HCT116 (cell line): ENCODE measurements around the gene POPDC3. TPM values are rescaled to one million over a fixed set of nuclear protein-coding genes. Genes with fewer than 3 reads are reported as not detected.
A peak's percentile ranks its signal among the peaks of the same experiment; 100 is the strongest.

Experiments
- ATAC-seq: fragments of 200-7000 bp; cut with Tn5 transposase; 2 replicates; pipeline ENCODE4 v1.9.1; 2020; ENCODE audit warnings: mild to moderate bottlenecking, moderate library complexity
- Bru-seq: library from RNA; stranded (reverse); fragments of 400-500 nt; gene quantifications from one replicate; lab custom pipeline; 2021; lab: Mats Ljungman, UMichigan
- BruChase-seq, 2 experiments: library from RNA; stranded (reverse); fragments of 400-500 nt; gene quantifications; one replicate each; lab custom pipeline; 2021; lab: Mats Ljungman, UMichigan
- BruUV-seq: library from RNA; stranded (reverse); fragments of 400-500 nt; replicated peaks from 2 replicates; lab custom pipeline; 2021; lab: Mats Ljungman, UMichigan
- CTCF ChIA-PET: fragments of 300-600 bp; sonication (Branson Sonifier 250); formaldehyde crosslinking; loops from one replicate; lab custom pipeline; 2021; ENCODE audit warnings: antibody characterized with exemption; lab: Charles Lee
- POLR2A ChIA-PET: fragments of 300-600, 350-600 bp; sonication (Branson Sonifier 250); formaldehyde crosslinking; loops from one replicate; lab custom pipeline; 2021; ENCODE audit warnings: antibody characterized with exemption; lab: Charles Lee
- RAD21 ChIA-PET, 2 experiments: fragments of 300-600 bp; sonication (Branson Sonifier 250); formaldehyde crosslinking; loops; one replicate each; lab custom pipeline; 2023; ENCODE audit warnings: low total read pairs in 2 of 2; ENCODE audit not compliant: uncharacterized antibody in 2 of 2, unreplicated experiment in 2 of 2, low non-redundant PET in 1 of 2; lab: Charles Lee
- DNase-seq: peaks from one replicate; pipeline ENCODE4 v3.0.0-alpha.2; 2010; ENCODE audit warnings: low read depth, low spot score
- H2AFZ ChIP-seq: fragments of 200-600 bp; shearing (Covaris generic), sonication (generic); 2 replicates; pipeline ENCODE4 v1.6.1; 2017; ENCODE audit warnings: low read depth, mixed run types, mixed read lengths, antibody characterized with exemption, low read length; ENCODE audit not compliant: poor library complexity, severe bottlenecking
- H3K27ac ChIP-seq: 2 replicates; pipeline ENCODE4 v1.5.1; 2012; ENCODE audit warnings: low read depth, low read length
- H3K27me3 ChIP-seq: fragments of 200-600 bp; sonication (generic); 2 replicates; pipeline ENCODE4 v1.6.1; 2016; ENCODE audit warnings: mixed run types, low read length, mixed read lengths; ENCODE audit not compliant: insufficient read depth
- H3K36me3 ChIP-seq, 2 experiments: fragments of 200-500 bp in 1 of 2; fragments of 200-600 bp in 1 of 2; sonication (Bioruptor generic) in 1 of 2; sonication (generic) in 1 of 2; 2 replicates each; pipeline versions ENCODE4 v1.5.1 to v1.6.1; 2014 to 2016; ENCODE audit warnings: low read length in 2 of 2, inconsistent platforms in 1 of 2, mixed read lengths in 1 of 2, mixed run types in 1 of 2; ENCODE audit not compliant: insufficient read depth in 2 of 2, control insufficient read depth in 1 of 2
- H3K4me1 ChIP-seq, 2 experiments: fragments of 200-600 bp in 1 of 2; sonication (generic) in 1 of 2; 2 replicates each; pipeline versions ENCODE4 v1.5.1 to v1.6.1; 2012 to 2017; ENCODE audit warnings: low read length in 2 of 2, inconsistent platforms in 1 of 2, mild to moderate bottlenecking in 1 of 2, mixed read lengths in 1 of 2, mixed run types in 1 of 2, moderate library complexity in 1 of 2; ENCODE audit not compliant: insufficient read depth in 2 of 2, control insufficient read depth in 1 of 2
- H3K4me2 ChIP-seq: fragments of 200-600 bp; sonication (generic); 2 replicates; pipeline ENCODE4 v1.6.1; 2017; ENCODE audit warnings: mixed run types, low read length, mixed read lengths
- H3K4me3 ChIP-seq, 2 experiments: fragments of 200-600 bp in 1 of 2; sonication (generic) in 1 of 2; replicated peaks in 1 of 2; 2 replicates each; pipeline ENCODE4 v1.5.1; 2011 to 2016; ENCODE audit warnings: low read length in 2 of 2, control low read depth in 1 of 2, low read depth in 1 of 2, mild to moderate bottlenecking in 1 of 2, mixed read lengths in 1 of 2, mixed run types in 1 of 2
- H3K79me2 ChIP-seq: fragments of 200-600 bp; sonication (generic); 2 replicates; pipeline ENCODE4 v1.6.1; 2017; ENCODE audit warnings: mild to moderate bottlenecking, mixed run types, low read length, moderate library complexity, mixed read lengths; ENCODE audit not compliant: insufficient read depth
- H3K9ac ChIP-seq: fragments of 200-600 bp; sonication (generic); 2 replicates; pipeline ENCODE4 v1.6.1; 2016; ENCODE audit warnings: low read length, mixed read lengths
- H3K9me2 ChIP-seq: fragments of 200-600 bp; sonication (generic), shearing (Covaris generic); 2 replicates; pipeline ENCODE4 v1.6.1; 2017; ENCODE audit warnings: mixed run types, mild to moderate bottlenecking, moderate library complexity; ENCODE audit not compliant: insufficient read depth
- H3K9me3 ChIP-seq, 2 experiments: fragments of 200-500 bp in 1 of 2; fragments of 200-600 bp in 1 of 2; sonication (Bioruptor generic) in 1 of 2; sonication (generic) in 1 of 2; 2 replicates each; pipeline ENCODE4 v1.6.1; 2014 to 2017; ENCODE audit warnings: low read length in 2 of 2, mixed read lengths in 2 of 2, inconsistent platforms in 1 of 2, low read depth in 1 of 2, mild to moderate bottlenecking in 1 of 2, mixed run types in 1 of 2, moderate library complexity in 1 of 2; ENCODE audit not compliant: control insufficient read depth in 1 of 2, insufficient read depth in 1 of 2
- H4K20me1 ChIP-seq: fragments of 200-600 bp; sonication (generic), shearing (Covaris generic); 2 replicates; pipeline ENCODE4 v1.6.1; 2017; ENCODE audit warnings: mixed run types, mild to moderate bottlenecking, moderate library complexity; ENCODE audit not compliant: insufficient read depth
- CEBPB ChIP-seq: IDR thresholded peaks from 2 replicates; pipeline ENCODE4 v1.6.1; 2012; ENCODE audit warnings: low read depth
- ELF1 ChIP-seq: IDR thresholded peaks from 2 replicates; pipeline ENCODE4 v1.6.1; 2012; ENCODE audit warnings: low read depth, borderline replicate concordance
- EZH2 ChIP-seq: fragments of 200-600 bp; sonication (generic); IDR thresholded peaks from 2 replicates; pipeline ENCODE4 v1.6.1; 2017; ENCODE audit warnings: antibody characterized with exemption, mixed run types
- FOSL1 ChIP-seq: IDR thresholded peaks from 2 replicates; pipeline ENCODE4 v1.6.1; 2012; ENCODE audit warnings: low read depth
- JUND ChIP-seq: IDR thresholded peaks from 2 replicates; pipeline ENCODE4 v1.6.1; 2012
- POLR2A ChIP-seq: IDR thresholded peaks from 2 replicates; pipeline ENCODE4 v1.7.0; 2011; ENCODE audit warnings: borderline replicate concordance; ENCODE audit not compliant: insufficient read depth, insufficient read length; ENCODE audit errors: extremely low read depth
- RAD21 ChIP-seq: IDR thresholded peaks from 2 replicates; pipeline ENCODE4 v1.6.1; 2012; ENCODE audit warnings: low read depth, mild to moderate bottlenecking
- SIN3A ChIP-seq: IDR thresholded peaks from 2 replicates; pipeline ENCODE4 v1.6.1; 2012; ENCODE audit warnings: low read depth
- SP1 ChIP-seq: IDR thresholded peaks from 2 replicates; pipeline ENCODE4 v1.6.1; 2012; ENCODE audit warnings: low read depth
- TCF7L2 ChIP-seq: IDR thresholded peaks from 2 replicates; pipeline ENCODE4 v1.7.0; 2011; ENCODE audit warnings: borderline replicate concordance, inconsistent platforms; ENCODE audit not compliant: insufficient read depth, insufficient read length; ENCODE audit errors: extremely low read depth
- ZFX ChIP-seq: fragments of 450-650 bp; IDR thresholded peaks from 2 replicates; pipeline ENCODE4 v1.6.1; 2017
- intact Hi-C: fragments of 100-400 bp; cut with micrococcal nuclease; formaldehyde crosslinking; loops from 2 replicates; pipeline ENCODE4 v1.10.0; 2022
- long read RNA-seq: library from polyadenylated mRNA; unstranded; transcript quantifications from one replicate; pipeline ENCODE4 v2.0.0, GENCODE V29; 2021; ENCODE audit not compliant: unreplicated experiment
- polyA plus RNA-seq: library from polyadenylated mRNA; unstranded; fragments of >200 nt; gene quantifications from 2 replicates; pipeline ENCODE4 v1.2.1, GENCODE V29; 2012; ENCODE audit warnings: missing spikeins
- total RNA-seq: library from RNA; stranded (reverse); gene quantifications from one replicate; pipeline ENCODE4 v1.2.1, GENCODE V29; 2021; ENCODE audit not compliant: unreplicated experiment
- TF ChIP-seq, protein P1 (sequence below): IDR thresholded peaks from 2 replicates; pipeline ENCODE4 v1.6.1; 2012; ENCODE audit warnings: low read depth
- TF ChIP-seq, protein P2 (sequence below), 3 experiments: fragments of 200-600 bp in 1 of 3; sonication (generic) in 1 of 3; IDR thresholded peaks in 2 of 3; conservative IDR thresholded peaks in 1 of 3; 2 replicates each; pipeline ENCODE4 v1.5.1; 2012 to 2017; ENCODE audit warnings: low read depth in 2 of 3, low read length in 2 of 3, antibody characterized with exemption in 1 of 3, borderline replicate concordance in 1 of 3, control low read depth in 1 of 3, mild to moderate bottlenecking in 1 of 3, mixed read lengths in 1 of 3, mixed run types in 1 of 3, moderate library complexity in 1 of 3; ENCODE audit not compliant: insufficient read depth in 1 of 3
- TF ChIP-seq, protein P3 (sequence below): IDR thresholded peaks from 2 replicates; pipeline ENCODE4 v1.6.1; 2012

POPDC3 gene, protein sequence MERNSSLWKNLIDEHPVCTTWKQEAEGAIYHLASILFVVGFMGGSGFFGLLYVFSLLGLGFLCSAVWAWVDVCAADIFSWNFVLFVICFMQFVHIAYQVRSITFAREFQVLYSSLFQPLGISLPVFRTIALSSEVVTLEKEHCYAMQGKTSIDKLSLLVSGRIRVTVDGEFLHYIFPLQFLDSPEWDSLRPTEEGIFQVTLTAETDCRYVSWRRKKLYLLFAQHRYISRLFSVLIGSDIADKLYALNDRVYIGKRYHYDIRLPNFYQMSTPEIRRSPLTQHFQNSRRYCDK
- total RNA-seq (10.1 TPM), Bru-seq, nascent RNA (percentile 57 among the genes with signal in this experiment), BruChase-seq, experiment 1, labeled RNA remaining after a 6-hour chase (percentile 50 among the genes with signal in this experiment), BruChase-seq, experiment 2, labeled RNA remaining after a 2-hour chase (percentile 39 among the genes with signal in this experiment)
- 4.2 and 7.8 TPM in 2 replicates for polyA plus RNA-seq
- long read RNA-seq, transcript POPDC3-203 (4 exons, 1,029 nt) = major isoform, 10 of 16 reads
- long read RNA-seq, partial matches to known transcripts = 2 of 16 reads
- long read RNA-seq, other reads (novel, unspliced or antisense) = 4 of 16 reads

DNA sequence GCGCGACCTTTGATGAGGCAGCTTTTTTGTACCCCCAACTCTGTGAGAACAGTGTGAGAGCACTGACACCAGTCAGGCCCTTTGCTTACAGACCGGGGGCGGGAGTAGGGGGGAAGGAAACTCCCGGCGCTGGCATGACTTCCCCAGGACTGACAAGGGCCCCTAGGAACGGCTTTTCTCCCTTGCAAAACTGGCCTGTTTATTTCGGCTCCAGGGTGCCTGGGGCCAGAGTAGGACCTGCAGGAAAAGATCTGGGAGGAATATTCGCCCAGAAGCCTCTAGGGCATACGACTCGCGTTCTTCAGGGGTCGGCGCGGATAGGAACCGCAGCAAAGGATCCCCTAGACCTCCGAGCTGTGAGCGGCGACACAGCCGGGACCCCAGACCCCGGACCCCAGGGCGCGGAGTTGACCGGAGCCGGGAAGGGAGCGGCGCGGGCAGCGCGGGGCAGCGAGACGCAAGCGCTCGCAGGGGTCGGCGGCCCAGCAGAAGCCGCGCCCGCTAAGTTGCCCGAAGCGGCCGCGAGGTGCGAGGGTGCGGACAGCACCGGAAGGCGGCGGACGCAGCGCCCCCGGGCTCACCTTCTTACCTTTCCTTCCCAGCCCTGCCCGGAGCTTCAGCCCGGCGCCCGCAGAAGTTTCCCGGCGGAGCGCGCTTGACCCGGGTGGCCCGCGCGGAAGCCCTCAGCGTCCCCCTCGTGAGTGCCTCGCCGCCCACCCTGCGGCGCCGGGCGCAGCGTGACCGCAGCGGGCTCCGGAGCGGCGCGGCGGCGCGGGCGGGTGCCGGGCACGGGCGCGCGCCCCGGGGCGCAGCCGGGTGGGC, at the start of gene POPDC3:
TSS of gene POPDC3 (minus strand) at position 771 of the 822 bp plus-strand sequence. CDS start 18,105 bp downstream, outside the sequence.
- H3K27me3 ChIP-seq = no peaks in the 10 kb centered on the region
- ATAC-seq = peak; percentile 77
- H3K79me2 ChIP-seq = peaks cover 14% of the 10 kb centered on the region; the same call in 1 of the 2 replicates
- H3K4me3 ChIP-seq = peak within 1 kb of the TSS; percentile 65 to 77
- intact Hi-C loops = no loop called here
- H3K27ac ChIP-seq = peak within 1 kb of the TSS; percentile 69
- no peaks in the 10 kb centered on the region; the same call in 1 of the 2 replicates for H4K20me1 ChIP-seq
- peaks cover 4 to 38% of the 10 kb centered on the region in 2 experiments for H3K4me1 ChIP-seq
- TF ChIP-seq CEBPB (no peak), SP1 (no peak), JUND (no peak), RAD21 (no peak), FOSL1 (no peak), EZH2 (no peak), POLR2A (no peak), SIN3A (no peak), ZFX (peak; percentile 71), ELF1 (no peak), TCF7L2 (no peak)
- TF ChIP-seq, protein P1, sequence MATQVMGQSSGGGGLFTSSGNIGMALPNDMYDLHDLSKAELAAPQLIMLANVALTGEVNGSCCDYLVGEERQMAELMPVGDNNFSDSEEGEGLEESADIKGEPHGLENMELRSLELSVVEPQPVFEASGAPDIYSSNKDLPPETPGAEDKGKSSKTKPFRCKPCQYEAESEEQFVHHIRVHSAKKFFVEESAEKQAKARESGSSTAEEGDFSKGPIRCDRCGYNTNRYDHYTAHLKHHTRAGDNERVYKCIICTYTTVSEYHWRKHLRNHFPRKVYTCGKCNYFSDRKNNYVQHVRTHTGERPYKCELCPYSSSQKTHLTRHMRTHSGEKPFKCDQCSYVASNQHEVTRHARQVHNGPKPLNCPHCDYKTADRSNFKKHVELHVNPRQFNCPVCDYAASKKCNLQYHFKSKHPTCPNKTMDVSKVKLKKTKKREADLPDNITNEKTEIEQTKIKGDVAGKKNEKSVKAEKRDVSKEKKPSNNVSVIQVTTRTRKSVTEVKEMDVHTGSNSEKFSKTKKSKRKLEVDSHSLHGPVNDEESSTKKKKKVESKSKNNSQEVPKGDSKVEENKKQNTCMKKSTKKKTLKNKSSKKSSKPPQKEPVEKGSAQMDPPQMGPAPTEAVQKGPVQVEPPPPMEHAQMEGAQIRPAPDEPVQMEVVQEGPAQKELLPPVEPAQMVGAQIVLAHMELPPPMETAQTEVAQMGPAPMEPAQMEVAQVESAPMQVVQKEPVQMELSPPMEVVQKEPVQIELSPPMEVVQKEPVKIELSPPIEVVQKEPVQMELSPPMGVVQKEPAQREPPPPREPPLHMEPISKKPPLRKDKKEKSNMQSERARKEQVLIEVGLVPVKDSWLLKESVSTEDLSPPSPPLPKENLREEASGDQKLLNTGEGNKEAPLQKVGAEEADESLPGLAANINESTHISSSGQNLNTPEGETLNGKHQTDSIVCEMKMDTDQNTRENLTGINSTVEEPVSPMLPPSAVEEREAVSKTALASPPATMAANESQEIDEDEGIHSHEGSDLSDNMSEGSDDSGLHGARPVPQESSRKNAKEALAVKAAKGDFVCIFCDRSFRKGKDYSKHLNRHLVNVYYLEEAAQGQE = no peak
- TF ChIP-seq, protein P2, sequence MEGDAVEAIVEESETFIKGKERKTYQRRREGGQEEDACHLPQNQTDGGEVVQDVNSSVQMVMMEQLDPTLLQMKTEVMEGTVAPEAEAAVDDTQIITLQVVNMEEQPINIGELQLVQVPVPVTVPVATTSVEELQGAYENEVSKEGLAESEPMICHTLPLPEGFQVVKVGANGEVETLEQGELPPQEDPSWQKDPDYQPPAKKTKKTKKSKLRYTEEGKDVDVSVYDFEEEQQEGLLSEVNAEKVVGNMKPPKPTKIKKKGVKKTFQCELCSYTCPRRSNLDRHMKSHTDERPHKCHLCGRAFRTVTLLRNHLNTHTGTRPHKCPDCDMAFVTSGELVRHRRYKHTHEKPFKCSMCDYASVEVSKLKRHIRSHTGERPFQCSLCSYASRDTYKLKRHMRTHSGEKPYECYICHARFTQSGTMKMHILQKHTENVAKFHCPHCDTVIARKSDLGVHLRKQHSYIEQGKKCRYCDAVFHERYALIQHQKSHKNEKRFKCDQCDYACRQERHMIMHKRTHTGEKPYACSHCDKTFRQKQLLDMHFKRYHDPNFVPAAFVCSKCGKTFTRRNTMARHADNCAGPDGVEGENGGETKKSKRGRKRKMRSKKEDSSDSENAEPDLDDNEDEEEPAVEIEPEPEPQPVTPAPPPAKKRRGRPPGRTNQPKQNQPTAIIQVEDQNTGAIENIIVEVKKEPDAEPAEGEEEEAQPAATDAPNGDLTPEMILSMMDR (IDR thresholded peaks at IDR 0.05 in 2 of 3, conservative IDR thresholded peaks at IDR 0.05 in 1 of 3; ENCODE audit: borderline replicate concordance in 1 of 3, insufficient read depth in 1 of 3, low read depth in 2 of 3, low read length in 2 of 3) = peak in 1 of 3 experiments; percentile 7; a peak in 1 of 6 replicates
- TF ChIP-seq, protein P3, sequence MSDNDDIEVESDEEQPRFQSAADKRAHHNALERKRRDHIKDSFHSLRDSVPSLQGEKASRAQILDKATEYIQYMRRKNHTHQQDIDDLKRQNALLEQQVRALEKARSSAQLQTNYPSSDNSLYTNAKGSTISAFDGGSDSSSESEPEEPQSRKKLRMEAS = peak; percentile 52
- no peaks in the 10 kb centered on the region for H3K36me3 ChIP-seq
- H2AFZ ChIP-seq = peak within 1 kb of the TSS; percentile 96
- peak within 1 kb of the TSS; percentile 95 for H3K4me2 ChIP-seq
- no peaks in the 10 kb centered on the region for H3K9me2 ChIP-seq
- ChIA-PET POLR2A (no interaction called here), RAD21 (no interaction called here), CTCF (no interaction called here)
- no peak for DNase-seq
- BruUV-seq = no TSS peak
- H3K9me3 ChIP-seq = no peaks in the 10 kb centered on the region
- H3K9ac ChIP-seq = peak within 1 kb of the TSS; percentile 76
